Hepatocyte (in vitro differentiated cells): ENCODE results near the gene DHRS1.

Experiments used
- EZH2 ChIP-seq: fragments of 200-600 bp; sonication (generic); IDR thresholded peaks from 2 replicates; pipeline ENCODE4 v1.6.1; 2016; ENCODE audit warnings: antibody characterized with exemption, mild to moderate bottlenecking, borderline replicate concordance
- TF ChIP-seq, protein P1 (sequence below): fragments of 200-600 bp; sonication (generic); IDR thresholded peaks from 2 replicates; pipeline ENCODE4 v1.5.1; 2016; ENCODE audit warnings: antibody characterized with exemption, mild to moderate bottlenecking; ENCODE audit not compliant: poor library complexity

DNA sequence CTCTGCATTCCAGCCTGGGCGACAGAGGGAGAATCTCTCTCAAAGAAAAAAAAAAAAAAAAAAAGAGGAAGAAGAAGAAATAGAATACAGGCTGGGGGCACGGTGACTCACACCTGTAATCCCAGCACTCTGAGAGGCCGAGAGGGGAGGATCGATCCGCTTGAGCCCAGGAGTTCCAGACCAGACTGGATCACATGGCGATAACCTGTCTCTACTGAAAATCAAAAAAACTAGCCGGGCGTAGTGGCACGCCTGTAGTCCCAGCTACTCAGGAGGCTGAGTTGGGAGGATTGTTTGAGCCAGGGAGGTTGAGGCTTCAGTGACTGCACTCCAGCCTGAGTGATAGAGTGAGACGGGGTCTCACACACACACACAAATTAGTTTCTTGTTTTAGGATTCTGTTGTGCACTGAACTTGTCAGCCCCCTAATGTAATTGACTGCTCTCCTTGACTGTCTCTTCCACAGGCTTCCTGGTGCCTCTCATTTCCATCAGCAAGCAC is 56.2 kb downstream of the DHRS1 start:
- TF ChIP-seq, protein P1, sequence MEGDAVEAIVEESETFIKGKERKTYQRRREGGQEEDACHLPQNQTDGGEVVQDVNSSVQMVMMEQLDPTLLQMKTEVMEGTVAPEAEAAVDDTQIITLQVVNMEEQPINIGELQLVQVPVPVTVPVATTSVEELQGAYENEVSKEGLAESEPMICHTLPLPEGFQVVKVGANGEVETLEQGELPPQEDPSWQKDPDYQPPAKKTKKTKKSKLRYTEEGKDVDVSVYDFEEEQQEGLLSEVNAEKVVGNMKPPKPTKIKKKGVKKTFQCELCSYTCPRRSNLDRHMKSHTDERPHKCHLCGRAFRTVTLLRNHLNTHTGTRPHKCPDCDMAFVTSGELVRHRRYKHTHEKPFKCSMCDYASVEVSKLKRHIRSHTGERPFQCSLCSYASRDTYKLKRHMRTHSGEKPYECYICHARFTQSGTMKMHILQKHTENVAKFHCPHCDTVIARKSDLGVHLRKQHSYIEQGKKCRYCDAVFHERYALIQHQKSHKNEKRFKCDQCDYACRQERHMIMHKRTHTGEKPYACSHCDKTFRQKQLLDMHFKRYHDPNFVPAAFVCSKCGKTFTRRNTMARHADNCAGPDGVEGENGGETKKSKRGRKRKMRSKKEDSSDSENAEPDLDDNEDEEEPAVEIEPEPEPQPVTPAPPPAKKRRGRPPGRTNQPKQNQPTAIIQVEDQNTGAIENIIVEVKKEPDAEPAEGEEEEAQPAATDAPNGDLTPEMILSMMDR = no peak
- TF ChIP-seq EZH2 = no peak
